T-helper 2 cell treated with Interferon-gamma antibody and Interleukin-4, amounts not matched to agents 100 ng/mL and 5 ng/mL, for 36 hours (primary cell): Measurements from ENCODE around the gene WDR31. TPM values are rescaled to one million over a fixed set of nuclear protein-coding genes. Genes with fewer than 3 reads are reported as not detected.

Experiments used
- total RNA-seq: library from RNA; stranded (reverse); gene quantifications from 2 replicates; pipeline ENCODE4 v1.2.3, GENCODE V29; 2022

Gene WDR31
- total RNA-seq, 1 donor from 2014 or later, result 0.93 TPM

Other genes starting within 250 kb of the WDR31 start
- 2.2 and 2.9 TPM in 2 replicates for gene SLC31A2, start 189.3 kb downstream of the WDR31 start, total RNA-seq
- gene FKBP15, start 119.0 kb downstream of the WDR31 start, total RNA-seq, result 36.9 and 38.6 TPM in 2 replicates
- gene SLC31A1, start 118.7 kb downstream of the WDR31 start, total RNA-seq, result 8.8 and 10.0 TPM in 2 replicates
- gene CDC26, start 64.7 kb downstream of the WDR31 start, total RNA-seq, result 32.9 and 36.2 TPM in 2 replicates
- gene PRPF4, start 64.6 kb downstream of the WDR31 start, total RNA-seq, result 36.8 and 37.2 TPM in 2 replicates
- gene RNF183, start 36.9 kb downstream of the WDR31 start, total RNA-seq, result 0.45 TPM in 1 of 2 replicates, not detected in the other
- gene BSPRY, start 9.3 kb upstream of the WDR31 start, total RNA-seq, result 7.4 and 7.6 TPM in 2 replicates
- 17.4 and 19.0 TPM in 2 replicates for gene HDHD3, start 36.7 kb upstream of the WDR31 start, total RNA-seq
- gene ALAD, start 61.0 kb upstream of the WDR31 start, total RNA-seq, result 36.6 and 36.8 TPM in 2 replicates
- gene POLE3, start 70.4 kb upstream of the WDR31 start, total RNA-seq, result 85.0 and 86.4 TPM in 2 replicates
- gene C9orf43, start 70.5 kb upstream of the WDR31 start, total RNA-seq, result 0.45 and 0.73 TPM in 2 replicates
- gene RGS3, start 123.5 kb upstream of the WDR31 start, total RNA-seq, result 39.5 and 42.7 TPM in 2 replicates